ENCODE measurements around the gene PLCH2. TPM values are rescaled to one million over a fixed set of nuclear protein-coding genes. Genes with fewer than 3 reads are reported as not detected.
A peak's percentile ranks its signal among the peaks of the same experiment; 100 is the strongest.

PLCH2 gene
- polyA plus RNA-seq, 1 of the 3 experiments (the other 2 are of a cell fraction), result 0.08 TPM

GRCh38 chr1:2480986-2481364 lies 4.9 kb downstream of the PLCH2 start:
- Histone ChIP-seq H4K20me1 (ENCODE audit: insufficient read depth) (no peaks in the 10 kb centered on the region), H3K27ac (ENCODE audit: low read depth in 2 of 2, low read length in 1 of 2) (peak overlapping the region in 1 of 2 experiments; percentile 96; a peak in 2 of 4 replicates), H3K9me3 (no peaks in the 10 kb centered on the region), H3K27me3 (ENCODE audit: insufficient read depth) (no peaks in the 10 kb centered on the region), H2AFZ (ENCODE audit: low read depth) (no peak overlapping the region), H3K4me2 (no peak overlapping the region), H3K9ac (no peak overlapping the region), H3F3A (replicated peaks; ENCODE audit: insufficient read depth) (no peaks in the 10 kb centered on the region), H3K4me1 (ENCODE audit: control insufficient read depth in 1 of 2, insufficient read depth in 2 of 2, low read depth in 1 of 2, low read length in 1 of 2) (peaks cover 0 to 76% of the 10 kb centered on the region in 2 experiments; a peak in 1 of 4 replicates), H3K79me2 (ENCODE audit: insufficient read depth) (no peaks in the 10 kb centered on the region), H3K36me3 (replicated peaks in 1 of 2; ENCODE audit: control insufficient read depth in 1 of 2, insufficient read depth in 2 of 2, low read length in 1 of 2) (no peaks in the 10 kb centered on the region), H3K4me3 (ENCODE audit: low read depth in 2 of 2, low read length in 1 of 2) (no peak overlapping the region), H3K9me2 (no peaks in the 10 kb centered on the region)
- ChIA-PET POLR2A (interaction anchor here (0.6 to 2.7 kb wide), 9 partner anchors 10 to 66 kb away, joined by 3 to 24 read pairs (median 4); partner anchors contain the start of gene PANK4), CTCF (interaction anchor here (0.7 to 3.4 kb wide), 7 partner anchors 10 to 66 kb away, joined by 3 to 26 read pairs (median 9); no protein-coding TSS in a partner anchor)
- WGBS (ENCODE audit: low lambda C conversion rate), result 50% methylated on average over 12 of the region's 12 CpGs
- peak; percentile 88 for DNase-seq
- TF ChIP-seq PBX3 (IDR thresholded peaks at IDR 0.05) (no peak), NFIC (IDR thresholded peaks at IDR 0.05; ENCODE audit: borderline replicate concordance) (no peak), SIN3A (IDR thresholded peaks at IDR 0.05; ENCODE audit: borderline replicate concordance, low read depth, low read length) (no peak), REST (IDR thresholded peaks at IDR 0.05; ENCODE audit: low read depth, low read length) (no peak), POLR2AphosphoS5 (IDR thresholded peaks at IDR 0.05; ENCODE audit: low read depth, low read length) (no peak), USF2 (IDR thresholded peaks at IDR 0.05; ENCODE audit: borderline replicate concordance, low read depth, low read length) (no peak), ZBTB33 (IDR thresholded peaks at IDR 0.05; ENCODE audit: borderline replicate concordance, low read depth) (no peak), RCOR1 (IDR thresholded peaks at IDR 0.05; ENCODE audit: low read length) (0 out of 2 replicates have a peak, but pooled peaks have one; percentile 36), ELF1 (IDR thresholded peaks at IDR 0.05) (no peak), EP300 (IDR thresholded peaks at IDR 0.05; ENCODE audit: borderline replicate concordance in 1 of 2, low read depth in 1 of 2, low read length in 1 of 2) (0 out of 4 replicates have a peak, but pooled peaks of 1 of the 2 experiments have one; percentile 15), NRF1 (IDR thresholded peaks at IDR 0.05; ENCODE audit: low read depth, low read length) (no peak), MAX (IDR thresholded peaks at IDR 0.05; ENCODE audit: low read depth) (no peak), FOXM1 (IDR thresholded peaks at IDR 0.05; ENCODE audit: low read depth) (no peak), TEAD4 (IDR thresholded peaks at IDR 0.05; ENCODE audit: borderline replicate concordance, insufficient read depth) (no peak), IRF3 (IDR thresholded peaks at IDR 0.05; ENCODE audit: low read depth, low read length) (no peak), FOSL2 (IDR thresholded peaks at IDR 0.05; ENCODE audit: borderline replicate concordance, low read depth) (no peak), EZH2phosphoT487 (IDR thresholded peaks at IDR 0.05; ENCODE audit: borderline replicate concordance, low read depth) (no peak), GABPA (IDR thresholded peaks at IDR 0.05; ENCODE audit: low read depth) (no peak), GATA2 (CRISPR knock-in tag; IDR thresholded peaks at IDR 0.05) (no peak), CTCF (IDR thresholded peaks at IDR 0.05) (no peak), MEF2A (IDR thresholded peaks at IDR 0.05; ENCODE audit: borderline replicate concordance, low read depth) (no peak), TCF12 (IDR thresholded peaks at IDR 0.05) (no peak), YY1 (IDR thresholded peaks at IDR 0.05; ENCODE audit: low read depth) (no peak)
